Activated CD4-positive, CD25-positive, alpha-beta regulatory T cell (primary cell): ENCODE results near the gene MYL6B.
"Not testable (repeated sequence)": the region's sequence is repeated elsewhere in the genome, so short reads cannot be mapped to it uniquely, and the experiment has no call there.

Experiments
- DNase-seq, 4 experiments: peaks; one replicate each; lab custom pipeline; 2025; lab: John Stamatoyannopoulos, UW

MYL6B gene

DNA sequence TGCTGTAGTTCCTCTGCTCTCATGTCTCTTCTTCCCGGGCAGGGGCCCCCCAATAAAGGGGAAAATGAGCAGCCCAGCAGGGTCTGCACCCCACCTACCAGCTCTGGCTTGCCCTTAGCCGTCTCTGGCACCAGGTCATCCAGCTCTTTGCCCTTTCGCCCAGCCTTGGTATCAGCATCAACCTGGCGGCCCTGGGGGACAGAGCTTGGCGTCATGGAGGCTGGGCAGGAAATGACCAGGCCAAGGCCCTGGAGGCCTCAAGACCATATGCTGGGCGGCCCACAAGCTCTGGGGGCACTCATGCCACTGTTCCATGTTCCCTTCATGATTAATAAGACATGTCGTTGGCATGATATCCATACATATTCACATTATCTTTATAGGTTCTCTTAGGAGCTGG lies 20.5 kb downstream of the MYL6B start:
- no peak for DNase-seq

DNA sequence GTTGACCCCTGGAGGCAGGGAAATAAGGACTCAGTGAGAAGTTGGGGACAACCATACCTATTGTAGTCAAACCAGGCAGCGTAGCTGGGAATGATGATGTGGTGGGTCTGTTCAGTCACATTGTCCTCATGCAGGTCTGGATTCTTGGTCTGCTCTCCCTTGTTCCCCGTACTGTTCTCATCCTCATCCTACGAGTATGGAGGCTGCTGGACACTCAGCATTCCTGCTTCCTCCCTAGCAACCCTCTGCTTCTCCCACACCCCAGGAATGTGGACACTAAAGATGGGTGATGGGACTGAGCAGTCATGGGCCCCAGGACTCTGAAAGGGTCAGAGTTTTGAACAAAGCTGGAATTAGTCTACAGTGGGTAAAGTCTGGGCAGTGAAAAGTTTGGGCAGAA lies 26.0 kb downstream of the MYL6B start:
- DNase-seq: no peak

DNA sequence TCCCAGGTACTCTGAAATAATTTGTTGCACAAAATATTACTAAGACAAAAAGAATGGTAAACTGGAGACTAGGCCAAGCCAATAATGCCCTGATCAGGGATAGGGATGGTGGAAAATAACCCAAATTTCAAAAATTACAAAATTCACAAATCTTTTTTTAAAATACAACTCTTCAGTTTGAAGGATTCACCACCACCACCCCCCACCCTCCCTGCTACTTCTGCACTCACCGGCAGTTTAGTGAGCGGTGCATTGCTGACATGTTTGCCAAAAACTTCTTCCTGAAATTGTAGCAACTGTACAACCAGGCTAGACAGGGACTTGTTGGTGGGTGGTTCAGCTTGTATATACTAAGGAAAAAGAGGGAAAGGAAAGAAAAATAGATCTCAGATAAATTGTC lies 34.6 kb downstream of the MYL6B start:
- no peak for DNase-seq

DNA sequence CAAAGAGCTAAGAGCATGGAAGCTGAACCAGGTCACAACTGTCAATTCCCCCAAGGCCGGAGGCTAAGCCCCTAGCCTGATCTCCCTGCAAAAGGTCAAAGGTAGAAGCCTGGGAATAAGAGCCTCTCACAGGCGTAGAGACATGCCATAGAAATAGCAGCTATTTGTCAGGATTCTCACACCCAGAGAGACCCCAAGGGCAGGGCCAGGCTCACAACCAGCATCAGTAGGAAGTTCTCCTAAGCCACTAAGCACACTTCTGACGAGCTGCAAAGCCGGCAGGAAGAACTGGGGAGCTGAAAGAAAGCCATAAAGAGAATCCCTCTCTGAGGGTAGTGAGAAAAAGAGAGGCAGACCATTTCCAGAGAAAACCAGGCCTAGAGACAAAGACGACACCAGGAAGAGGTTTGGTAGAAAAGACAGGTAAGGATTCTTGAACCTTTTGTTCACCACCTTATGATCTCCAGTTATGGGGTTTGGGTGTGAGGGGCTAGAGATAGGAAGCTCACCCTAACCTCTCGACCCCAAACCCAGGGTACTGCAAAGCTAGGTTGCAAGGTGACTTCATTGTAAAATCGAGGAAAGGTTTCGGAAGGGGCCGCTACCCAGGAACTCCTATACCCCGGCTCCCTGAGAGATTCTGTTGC lies 35.9 kb downstream of the MYL6B start:
- DNase-seq: no peak

DNA sequence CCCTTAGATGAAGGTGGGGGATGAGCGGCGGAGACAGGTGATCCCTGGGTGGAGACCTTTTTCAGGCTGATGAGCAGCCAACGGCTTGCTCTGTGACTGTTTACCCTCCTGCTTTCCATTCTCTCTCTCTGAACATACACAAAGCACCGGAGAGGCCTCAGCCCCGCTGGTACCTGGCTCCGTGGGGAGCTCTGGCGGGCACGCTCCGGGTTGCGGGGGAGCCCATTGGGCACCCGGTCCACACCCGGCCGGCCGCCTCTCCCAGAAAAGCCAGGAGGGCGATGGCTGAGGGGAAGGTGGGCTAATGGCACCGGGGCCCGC lies 36.4 kb downstream of the MYL6B start:
- no peak for DNase-seq

DNA sequence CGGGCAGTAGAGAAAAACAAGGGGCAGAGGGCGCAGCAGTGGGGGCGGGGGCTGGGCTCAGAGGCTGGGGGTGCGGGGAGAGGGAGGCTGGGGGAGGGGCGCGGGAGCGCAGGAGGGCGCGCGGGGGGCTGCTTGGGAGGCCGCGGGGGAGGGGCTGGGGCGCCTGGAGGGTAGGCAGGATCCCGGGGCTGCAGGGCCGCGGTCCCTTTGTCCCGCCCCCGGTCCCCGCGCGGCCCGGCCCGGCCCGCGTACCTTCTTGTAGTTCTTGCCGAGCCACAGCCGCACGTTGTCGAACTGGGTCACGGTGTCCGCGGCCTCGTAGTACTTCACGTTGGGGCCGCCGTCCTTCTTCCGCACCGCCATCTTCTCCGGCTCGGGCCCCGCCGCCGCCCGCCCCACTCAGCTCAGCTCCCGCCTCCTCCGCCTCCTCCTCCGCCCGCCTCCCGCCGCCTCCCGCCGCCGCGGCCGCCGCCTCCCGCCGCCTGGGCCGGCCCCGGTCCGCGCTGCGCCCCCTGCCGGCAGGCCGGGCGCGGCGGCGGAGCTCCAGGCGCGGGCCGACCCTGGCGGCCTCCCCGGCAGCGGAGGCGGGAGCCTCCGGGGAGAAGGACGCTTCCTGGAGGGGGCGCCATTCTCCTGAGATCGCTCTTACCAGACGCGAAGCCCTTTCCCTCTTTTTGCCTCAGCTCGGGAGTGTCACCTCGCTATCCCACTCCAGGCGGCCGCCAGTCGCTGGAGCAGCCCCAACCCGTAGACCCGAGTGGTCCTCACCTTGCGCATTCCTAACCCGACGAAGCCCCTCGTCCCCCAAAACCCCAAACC lies 36.9 kb downstream of the MYL6B start, which contains the start of gene SMARCC2:
Gene SMARCC2, minus strand, starts transcription at position 385 of the 819 bp plus-strand sequence. Its CDS starts 22 bp downstream, at position 363.
- peak; percentile 71 to 74 (median 72) for DNase-seq

DNA sequence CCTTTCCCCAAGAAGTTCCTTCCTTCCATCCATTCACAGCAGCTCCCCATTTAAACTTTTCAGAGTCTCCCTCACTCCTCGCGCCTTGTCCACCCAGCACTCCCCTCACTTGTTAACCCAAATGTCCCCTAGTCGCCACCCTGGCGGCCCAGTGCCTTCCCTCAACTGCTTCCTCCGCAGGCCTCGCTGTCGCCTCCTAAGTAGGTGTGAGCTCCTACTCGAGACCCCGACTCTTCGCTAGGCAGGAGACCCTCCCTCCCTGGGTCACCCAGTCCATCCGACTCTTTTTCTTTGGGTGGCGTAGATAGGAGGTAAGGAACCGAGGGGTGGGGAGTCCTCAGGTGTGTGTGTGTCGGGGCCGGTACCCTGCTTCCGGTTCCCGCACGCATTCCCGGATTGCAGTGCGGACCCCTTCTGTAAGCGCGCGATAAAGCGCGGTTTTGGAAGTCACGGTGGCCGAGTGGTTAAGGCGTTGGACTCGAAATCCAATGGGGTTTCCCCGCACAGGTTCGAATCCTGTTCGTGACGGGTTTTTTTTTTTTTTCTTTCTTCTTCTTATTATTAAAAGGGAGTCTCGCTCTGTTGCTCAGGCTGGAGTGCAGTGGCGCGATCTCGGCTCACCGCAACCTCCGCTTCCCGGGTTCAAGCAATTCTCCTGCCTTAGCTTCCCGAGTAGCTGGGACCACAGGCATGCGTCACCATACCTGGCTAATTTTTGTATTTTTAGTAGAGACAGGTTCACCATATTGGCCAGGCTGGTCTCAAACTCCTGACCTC lies 37.7 kb downstream of the MYL6B start:
- DNase-seq: peak; percentile 26 to 84 (median 62)

DNA sequence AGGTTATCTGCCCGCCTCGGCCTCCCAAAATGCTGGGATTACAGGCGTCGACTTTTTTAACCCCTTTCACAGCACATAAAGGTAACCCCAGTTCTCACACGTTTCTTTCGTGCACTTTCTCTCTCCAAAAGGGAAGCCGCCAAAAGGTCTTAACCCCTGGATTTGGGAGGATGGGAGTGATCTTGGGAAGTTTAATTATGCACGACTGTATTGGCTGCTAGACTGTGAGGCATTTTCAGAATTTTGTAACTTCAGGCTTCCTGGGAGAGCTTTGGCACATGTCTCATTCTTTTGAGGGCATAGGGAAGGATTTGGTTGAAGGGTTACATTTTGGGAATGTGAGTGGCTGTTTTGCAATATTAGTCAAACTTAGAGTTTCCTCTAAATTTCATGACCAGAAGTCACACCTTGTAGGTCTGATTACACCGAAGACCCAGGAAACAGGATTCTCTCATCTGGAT lies 38.3 kb downstream of the MYL6B start:
- DNase-seq: no peak

DNA sequence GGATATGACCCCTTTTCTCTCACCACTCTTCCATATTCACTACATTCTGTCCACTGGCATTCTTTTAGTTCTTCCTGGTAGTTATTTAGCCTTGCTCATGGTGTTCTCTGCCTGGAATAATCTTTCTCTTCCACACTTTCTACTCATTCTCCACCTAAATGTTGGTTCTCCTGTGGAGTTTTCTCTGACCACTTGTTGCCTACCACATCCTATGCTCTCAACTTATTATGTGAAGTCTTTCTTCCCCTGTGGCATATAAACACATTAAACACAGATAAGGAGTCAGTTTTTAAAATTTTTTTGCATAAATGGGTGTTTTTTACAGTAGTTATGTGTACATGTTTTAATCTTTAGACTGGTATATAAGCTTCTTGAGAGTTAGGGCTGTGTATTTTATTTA lies 40.2 kb downstream of the MYL6B start:
- DNase-seq: no peak

DNA sequence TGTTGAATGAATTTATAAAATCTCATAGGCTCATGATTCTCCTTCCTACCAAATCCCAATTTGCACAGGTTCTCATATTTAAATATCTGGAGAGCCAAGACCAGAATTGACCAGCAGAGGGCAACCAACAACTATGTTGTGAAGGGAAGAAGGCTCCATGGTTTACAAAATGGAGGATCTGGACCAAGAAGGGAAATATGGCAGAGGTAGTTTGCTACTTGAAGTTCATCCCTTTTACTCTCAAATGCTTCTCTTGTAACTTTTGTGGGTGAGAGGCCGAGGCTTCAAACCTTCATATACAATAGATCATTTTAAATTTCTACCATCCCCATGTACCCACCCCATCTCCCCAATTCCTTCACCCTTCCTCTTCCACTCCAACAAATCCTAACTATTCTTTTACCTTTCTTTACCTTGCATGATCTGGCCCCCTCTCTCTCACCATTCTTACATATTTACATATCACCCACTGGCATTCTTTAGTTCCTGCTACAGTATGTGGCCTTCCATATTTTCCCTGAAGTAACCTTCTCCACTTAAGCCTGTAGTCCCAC lies 40.7 kb downstream of the MYL6B start:
- DNase-seq: peak; percentile 27 to 55 (median 40)

DNA sequence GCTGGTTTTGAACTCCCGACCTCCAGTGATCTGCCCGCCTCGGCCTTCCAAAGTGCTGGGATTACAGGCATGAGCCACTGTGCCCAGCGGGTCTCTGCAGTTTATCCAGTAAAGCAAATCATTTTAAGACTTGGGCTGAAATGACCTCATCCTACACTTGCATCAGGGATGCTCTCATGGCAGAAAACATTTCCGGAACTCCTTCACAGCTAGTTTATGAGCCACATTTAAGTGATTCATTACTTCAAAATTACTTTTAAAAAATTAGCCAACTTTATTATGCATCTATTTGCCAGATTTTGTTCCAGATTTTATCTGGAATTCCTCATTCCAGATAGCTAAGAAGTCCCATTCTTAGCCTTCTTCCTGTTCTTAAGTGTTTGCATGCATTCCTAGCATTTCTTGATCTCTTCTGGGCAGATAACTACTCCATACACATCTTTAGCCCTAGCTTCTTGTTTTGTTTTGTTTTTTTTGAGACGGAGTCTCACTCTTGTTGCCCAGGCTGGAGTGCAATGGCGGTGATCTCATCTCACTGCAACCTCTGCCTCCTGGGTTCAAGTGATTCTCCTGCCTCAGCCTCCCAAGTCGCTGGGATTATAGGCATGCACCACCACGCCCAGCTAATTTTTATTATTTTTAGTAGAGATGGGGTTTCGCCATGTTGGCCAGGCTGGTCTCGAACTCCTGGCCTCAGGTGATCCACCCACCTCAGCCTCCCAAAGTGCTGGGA lies 44.6 kb downstream of the MYL6B start:
- DNase-seq: not testable (repeated sequence)

DNA sequence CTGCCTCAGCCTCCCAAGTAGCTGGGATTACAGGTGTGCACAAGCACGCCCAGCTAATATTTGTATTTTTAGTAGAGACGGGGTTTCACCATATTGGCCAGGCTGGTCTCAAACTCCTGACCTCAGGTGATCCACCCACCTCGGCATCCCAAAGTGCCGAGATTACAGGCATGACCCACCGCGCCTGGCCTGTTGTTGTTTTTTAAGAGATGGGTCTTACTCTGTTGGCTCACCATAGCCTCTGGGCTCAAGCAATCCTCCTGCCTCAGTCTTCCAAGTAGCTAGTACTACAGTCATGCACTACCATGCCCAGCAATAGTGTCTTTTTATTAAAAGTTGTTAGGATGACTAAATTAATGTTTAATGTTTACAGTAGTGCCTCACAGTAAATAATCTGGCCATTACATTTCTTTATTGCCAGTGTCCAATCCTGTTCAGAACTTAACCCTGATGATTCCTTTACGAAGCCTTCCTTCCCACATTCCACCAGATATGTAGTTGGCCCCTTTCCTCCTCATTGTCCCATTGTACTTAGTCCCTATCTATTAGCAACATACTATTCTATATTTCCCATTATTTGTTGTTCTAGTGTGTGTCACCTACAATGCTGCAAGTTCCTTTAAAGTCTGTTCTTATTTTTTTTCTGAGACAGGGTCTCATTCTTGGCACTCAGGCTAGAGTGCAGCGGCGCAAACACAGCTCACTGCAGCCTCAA lies 45.7 kb downstream of the MYL6B start:
- DNase-seq: no peak

DNA sequence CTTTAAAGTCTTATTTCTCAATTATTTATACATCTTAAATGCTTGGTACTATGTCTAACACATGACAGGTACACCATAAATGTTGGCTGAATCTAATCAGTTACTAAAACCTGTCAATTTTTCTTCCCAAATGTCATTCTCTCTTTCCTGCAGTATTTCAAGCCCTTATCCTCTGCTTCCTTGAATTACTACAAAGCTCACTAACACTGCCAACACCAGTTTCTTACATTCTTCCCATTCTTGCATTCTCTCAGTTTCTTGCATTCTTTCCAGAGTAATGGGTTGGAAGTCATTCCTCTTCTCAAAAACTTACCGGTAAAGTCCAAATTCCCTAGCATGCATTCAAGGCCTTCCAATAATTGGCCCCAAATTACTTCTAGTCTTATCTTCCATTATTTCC lies 46.4 kb downstream of the MYL6B start:
- DNase-seq: no peak

DNA sequence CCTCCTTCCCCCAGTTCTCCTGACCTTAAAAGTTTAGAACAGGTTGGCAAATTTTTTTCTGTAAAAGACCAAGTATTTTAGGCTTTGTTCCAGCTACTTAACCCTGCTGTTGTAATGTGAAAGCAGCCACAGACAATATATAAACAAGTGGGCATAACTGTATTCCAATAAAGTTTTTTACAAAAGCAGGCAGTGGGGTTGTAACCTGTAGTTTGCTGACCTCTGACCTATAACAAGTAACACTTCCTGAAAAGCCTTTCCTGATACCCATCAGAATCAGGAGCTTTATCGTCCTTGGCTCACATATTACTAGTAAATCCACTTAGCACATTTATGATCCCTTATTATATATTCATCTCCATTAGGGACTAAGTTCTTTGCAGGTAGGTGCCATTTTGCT lies 50.0 kb downstream of the MYL6B start:
- DNase-seq: no peak

DNA sequence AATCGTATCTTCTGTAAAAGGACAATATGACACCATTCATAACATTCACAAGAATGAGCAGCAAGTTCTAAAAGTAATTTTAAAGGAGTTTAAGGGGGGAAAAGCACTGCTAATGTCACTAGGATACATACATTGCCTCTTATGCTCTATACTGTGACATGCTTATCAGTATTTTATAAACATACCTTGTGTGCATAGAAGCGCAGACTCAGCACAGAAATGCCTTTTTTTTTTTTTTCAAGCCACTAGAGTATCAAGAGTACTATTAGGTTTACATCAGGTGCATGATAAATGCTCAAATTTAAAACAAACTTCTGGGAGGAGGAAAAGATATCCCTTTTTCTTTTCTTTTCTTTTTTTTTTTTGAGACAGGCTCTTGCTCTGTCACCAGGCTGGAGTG lies 50.5 kb downstream of the MYL6B start:
- DNase-seq: no peak

DNA sequence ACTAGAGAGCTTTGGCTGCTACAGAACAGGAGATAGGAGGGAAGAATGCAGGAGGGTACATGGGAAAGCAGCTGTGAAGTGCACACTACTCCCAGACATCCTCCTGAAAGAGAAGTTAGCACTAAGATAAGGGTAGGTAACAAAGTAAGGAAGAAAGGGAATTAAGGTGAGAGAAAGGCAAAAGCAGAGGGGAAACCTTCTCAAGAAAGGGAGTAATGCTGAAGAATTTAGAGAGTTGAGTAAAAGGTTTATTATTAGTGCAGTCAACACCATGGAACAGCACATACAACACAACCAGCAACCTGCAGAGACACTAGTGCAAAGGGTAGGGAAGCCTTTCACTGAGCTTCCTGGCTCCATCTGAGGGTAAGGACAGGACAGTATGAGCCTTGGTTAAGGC lies 51.9 kb downstream of the MYL6B start:
- no peak for DNase-seq

DNA sequence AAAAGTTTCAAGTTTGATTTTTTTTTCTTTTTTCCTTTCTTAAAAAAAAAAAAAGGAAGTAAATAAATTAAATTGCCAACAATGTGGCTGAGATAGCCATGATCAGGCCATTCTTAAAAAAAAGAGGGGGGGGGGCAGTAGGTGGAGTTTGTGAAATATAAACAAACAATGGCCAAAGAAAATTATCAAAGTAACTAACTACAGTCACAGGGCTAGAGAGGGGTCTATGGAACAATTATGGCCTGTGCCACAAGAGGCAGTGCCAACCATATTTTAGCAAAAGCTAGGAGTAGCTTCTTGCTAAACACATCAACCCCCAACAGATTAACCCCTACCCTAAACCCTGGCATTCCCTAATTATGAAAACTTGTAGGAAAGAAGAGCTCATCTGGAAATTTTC lies 53.1 kb downstream of the MYL6B start:
- DNase-seq: no peak

DNA sequence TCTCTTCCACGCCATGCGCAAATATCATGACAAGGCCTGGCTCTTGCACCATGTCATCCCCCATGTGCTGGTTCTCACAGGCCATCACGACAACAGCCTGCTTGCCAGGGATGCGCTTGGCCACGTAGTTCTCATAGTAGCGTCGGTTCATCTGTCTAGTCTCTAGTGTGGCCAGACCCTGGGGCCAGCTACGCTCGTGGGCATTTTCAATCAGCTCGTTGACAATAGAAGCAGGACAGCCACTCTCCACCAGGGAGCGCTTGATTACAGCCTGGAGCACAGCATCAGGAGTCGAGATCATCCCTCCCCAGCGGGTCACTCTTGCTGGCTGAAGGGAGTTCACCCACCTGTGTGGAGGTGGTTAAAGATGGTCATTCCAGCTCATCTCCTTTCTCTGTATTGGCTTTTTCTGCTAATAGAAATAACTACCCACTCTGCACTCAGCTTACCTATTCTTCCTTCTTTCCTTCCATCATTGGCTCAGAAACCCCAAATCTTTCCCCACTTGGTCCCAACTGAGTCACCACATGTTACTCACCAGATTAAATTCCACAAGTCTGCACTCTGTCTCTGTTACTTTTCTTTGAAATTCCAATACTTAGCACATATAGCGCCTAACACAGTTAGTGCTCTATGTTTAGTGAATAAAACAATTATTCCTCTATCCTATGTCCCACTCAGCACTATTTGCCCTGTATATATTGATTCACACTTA lies 54.2 kb downstream of the MYL6B start:
- DNase-seq: no peak
